Measurements from ENCODE around the gene CERS6. TPM values are rescaled to one million over a fixed set of nuclear protein-coding genes. Genes with fewer than 3 reads are reported as not detected.

Gene CERS6
- total and polyA plus RNA-seq, 2 experiments from 2014 or later, result 40.9 to 99.1 TPM

DNA sequence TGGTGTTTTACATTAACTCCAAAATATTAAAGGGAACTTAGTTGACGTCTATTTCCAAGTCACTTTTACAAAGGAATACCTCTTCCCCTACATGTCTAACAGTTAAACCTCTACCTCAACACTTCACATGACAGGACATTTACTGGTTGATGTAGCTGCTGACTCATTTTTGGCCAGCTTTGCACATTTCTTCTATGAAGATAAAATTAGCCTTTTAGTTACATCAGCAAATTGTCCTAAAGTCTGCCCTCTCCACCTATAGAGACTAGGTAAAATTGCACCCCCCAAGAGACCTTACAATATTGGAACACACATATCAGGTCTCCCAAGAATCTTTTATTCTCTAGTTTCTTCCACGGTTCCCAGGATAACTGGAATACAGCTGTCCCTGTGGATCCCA is 10.1 kb upstream of the CERS6 start:
- no peaks in the 10 kb centered on the region for H3K4me1 ChIP-seq (ENCODE audit: insufficient read depth)
- H3K9me3 ChIP-seq (ENCODE audit: low read depth), result no peaks in the 10 kb centered on the region
- H3K36me3 ChIP-seq (replicated peaks; ENCODE audit: insufficient read depth, low read depth), result no peaks in the 10 kb centered on the region
- no peaks in the 10 kb centered on the region for H3K9me2 ChIP-seq (replicated peaks; ENCODE audit: insufficient read depth)
- H3K27ac ChIP-seq, result no peak overlapping the region
- H3K79me2 ChIP-seq, result no peaks in the 10 kb centered on the region
- H2AFZ ChIP-seq, result no peak overlapping the region
- no peak for DNase-seq (ENCODE audit: low spot score)
- no peak overlapping the region for H3K4me3 ChIP-seq
- WGBS (ENCODE audit: low lambda C conversion rate, missing lambda C conversion rate), result 92% methylated on average over 2 of the region's 2 CpGs
- no peaks in the 10 kb centered on the region for H3K27me3 ChIP-seq
- TF ChIP-seq EZH2phosphoT487 (IDR thresholded peaks at IDR 0.05; ENCODE audit: low read depth, severe bottlenecking, unreplicated experiment), result no peak
- TF ChIP-seq EZH2 (IDR thresholded peaks at IDR 0.05; ENCODE audit: borderline replicate concordance), result no peak
- TF ChIP-seq, protein P1, sequence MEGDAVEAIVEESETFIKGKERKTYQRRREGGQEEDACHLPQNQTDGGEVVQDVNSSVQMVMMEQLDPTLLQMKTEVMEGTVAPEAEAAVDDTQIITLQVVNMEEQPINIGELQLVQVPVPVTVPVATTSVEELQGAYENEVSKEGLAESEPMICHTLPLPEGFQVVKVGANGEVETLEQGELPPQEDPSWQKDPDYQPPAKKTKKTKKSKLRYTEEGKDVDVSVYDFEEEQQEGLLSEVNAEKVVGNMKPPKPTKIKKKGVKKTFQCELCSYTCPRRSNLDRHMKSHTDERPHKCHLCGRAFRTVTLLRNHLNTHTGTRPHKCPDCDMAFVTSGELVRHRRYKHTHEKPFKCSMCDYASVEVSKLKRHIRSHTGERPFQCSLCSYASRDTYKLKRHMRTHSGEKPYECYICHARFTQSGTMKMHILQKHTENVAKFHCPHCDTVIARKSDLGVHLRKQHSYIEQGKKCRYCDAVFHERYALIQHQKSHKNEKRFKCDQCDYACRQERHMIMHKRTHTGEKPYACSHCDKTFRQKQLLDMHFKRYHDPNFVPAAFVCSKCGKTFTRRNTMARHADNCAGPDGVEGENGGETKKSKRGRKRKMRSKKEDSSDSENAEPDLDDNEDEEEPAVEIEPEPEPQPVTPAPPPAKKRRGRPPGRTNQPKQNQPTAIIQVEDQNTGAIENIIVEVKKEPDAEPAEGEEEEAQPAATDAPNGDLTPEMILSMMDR (IDR thresholded peaks at IDR 0.05; ENCODE audit: poor library complexity), result no peak
- H4K20me1 ChIP-seq (ENCODE audit: insufficient read depth, poor library complexity, severe bottlenecking), result no peaks in the 10 kb centered on the region
- no peak overlapping the region for H3K4me2 ChIP-seq

DNA sequence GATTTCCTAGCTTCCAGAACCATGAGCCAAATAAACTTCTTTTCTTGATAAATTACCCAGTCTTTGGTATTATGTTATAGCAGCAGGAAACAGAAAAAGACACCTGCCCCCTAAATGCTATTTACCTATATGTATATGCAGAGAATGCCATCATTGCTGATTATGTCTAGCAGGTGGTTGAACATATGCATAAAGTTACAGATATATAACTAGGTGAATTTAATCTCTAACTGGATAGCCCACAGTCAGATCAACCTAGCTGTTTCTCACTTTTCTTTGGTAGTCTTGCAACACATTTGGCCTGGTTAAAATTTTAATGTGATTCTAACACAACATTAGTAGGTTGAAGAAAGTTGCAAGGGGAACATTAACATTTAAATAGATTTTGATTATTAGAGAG is 7.1 kb upstream of the CERS6 start:
- H3K27ac ChIP-seq, result no peak overlapping the region

DNA sequence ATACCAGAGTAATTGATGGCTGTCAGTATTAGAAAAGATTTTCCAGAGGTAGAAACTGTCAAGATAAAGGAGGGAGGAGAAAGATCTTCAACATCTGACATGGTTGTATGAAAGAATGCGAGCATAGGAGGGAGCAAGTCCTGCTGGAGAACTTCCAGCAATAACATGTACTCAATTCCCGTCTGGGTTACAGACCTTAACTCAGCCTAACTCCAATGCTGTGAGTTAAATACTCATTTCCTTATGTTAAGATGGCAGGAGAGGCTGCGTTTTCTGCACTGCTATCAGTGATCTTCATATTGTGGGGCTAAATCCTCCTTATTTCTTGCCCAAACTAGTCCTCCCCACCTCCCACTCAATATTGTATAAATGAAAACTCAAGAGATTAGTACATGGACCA is 6.7 kb upstream of the CERS6 start:
- Histone ChIP-seq H3K4me1 (ENCODE audit: insufficient read depth) (no peaks in the 10 kb centered on the region), H3K4me3 (no peak overlapping the region), H3K9me3 (ENCODE audit: low read depth) (no peaks in the 10 kb centered on the region), H3K9me2 (replicated peaks; ENCODE audit: insufficient read depth) (no peaks in the 10 kb centered on the region), H4K20me1 (ENCODE audit: insufficient read depth, poor library complexity, severe bottlenecking) (no peaks in the 10 kb centered on the region), H3K27me3 (no peaks in the 10 kb centered on the region), H3K36me3 (replicated peaks; ENCODE audit: insufficient read depth, low read depth) (no peaks in the 10 kb centered on the region), H3K4me2 (no peak overlapping the region), H2AFZ (no peak overlapping the region), H3K79me2 (no peaks in the 10 kb centered on the region), H3K27ac (no peak overlapping the region)
- no peak for TF ChIP-seq EZH2phosphoT487 (IDR thresholded peaks at IDR 0.05; ENCODE audit: low read depth, severe bottlenecking, unreplicated experiment)
- DNase-seq (ENCODE audit: low spot score), result no peak
- WGBS (ENCODE audit: low lambda C conversion rate, missing lambda C conversion rate), result 61% methylated on average over 3 of the region's 3 CpGs

More for the DNA sequence above, 7.1 kb upstream of the CERS6 start:
- Histone ChIP-seq H3K79me2 (no peaks in the 10 kb centered on the region), H3K4me1 (ENCODE audit: insufficient read depth) (no peaks in the 10 kb centered on the region), H3K27me3 (no peaks in the 10 kb centered on the region), H4K20me1 (ENCODE audit: insufficient read depth, poor library complexity, severe bottlenecking) (no peaks in the 10 kb centered on the region), H3K9me2 (replicated peaks; ENCODE audit: insufficient read depth) (no peaks in the 10 kb centered on the region), H3K36me3 (replicated peaks; ENCODE audit: insufficient read depth, low read depth) (no peaks in the 10 kb centered on the region), H2AFZ (no peak overlapping the region), H3K4me3 (no peak overlapping the region), H3K4me2 (no peak overlapping the region), H3K9me3 (ENCODE audit: low read depth) (no peaks in the 10 kb centered on the region)
- no peak for TF ChIP-seq EZH2 (IDR thresholded peaks at IDR 0.05; ENCODE audit: borderline replicate concordance)
- no peak for TF ChIP-seq EZH2phosphoT487 (IDR thresholded peaks at IDR 0.05; ENCODE audit: low read depth, severe bottlenecking, unreplicated experiment)
- TF ChIP-seq, protein P1 (IDR thresholded peaks at IDR 0.05; ENCODE audit: poor library complexity), result no peak
- DNase-seq (ENCODE audit: low spot score), result no peak

DNA sequence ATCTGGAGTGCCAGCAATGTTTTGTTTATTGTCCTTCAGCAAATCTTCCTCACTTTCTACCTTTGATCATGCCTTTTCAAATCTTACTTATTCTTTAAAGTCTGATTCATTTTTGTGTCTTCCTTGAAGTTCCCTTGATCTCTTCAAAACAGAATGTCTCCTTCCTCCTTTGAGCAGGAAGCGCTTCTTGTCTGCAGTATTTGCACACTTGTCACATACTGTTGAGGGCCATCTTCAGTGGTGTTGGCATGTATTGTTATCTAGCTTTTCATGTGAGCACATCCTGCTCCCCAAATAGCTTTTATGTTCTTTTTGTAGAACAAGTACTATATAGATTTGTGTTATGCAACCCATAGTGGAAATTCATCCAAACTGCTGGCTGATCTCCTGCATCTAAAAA is 5.9 kb upstream of the CERS6 start:
- Histone ChIP-seq H3K9me3 (ENCODE audit: low read depth) (no peaks in the 10 kb centered on the region), H3K9me2 (replicated peaks; ENCODE audit: insufficient read depth) (no peaks in the 10 kb centered on the region), H3K4me1 (ENCODE audit: insufficient read depth) (no peaks in the 10 kb centered on the region), H3K79me2 (no peaks in the 10 kb centered on the region), H3K36me3 (replicated peaks; ENCODE audit: insufficient read depth, low read depth) (no peaks in the 10 kb centered on the region), H4K20me1 (ENCODE audit: insufficient read depth, poor library complexity, severe bottlenecking) (no peaks in the 10 kb centered on the region), H3K4me3 (no peak overlapping the region), H3K4me2 (no peak overlapping the region), H3K27me3 (no peaks in the 10 kb centered on the region), H3K27ac (no peak overlapping the region), H2AFZ (no peak overlapping the region)
- no peak for TF ChIP-seq EZH2phosphoT487 (IDR thresholded peaks at IDR 0.05; ENCODE audit: low read depth, severe bottlenecking, unreplicated experiment)
- no peak for DNase-seq (ENCODE audit: low spot score)
- WGBS (ENCODE audit: low lambda C conversion rate, missing lambda C conversion rate), result 97% methylated on average over 1 of the region's 1 CpG
